Liver (tissue), 9 donors: ENCODE results near the gene CMTM2. TPM values are rescaled to one million over a fixed set of nuclear protein-coding genes. Genes with fewer than 3 reads are reported as not detected.

ENCODE experiments used
- DNase-seq: peaks from one replicate; pipeline ENCODE4 v3.0.0-alpha.2; 2017; ENCODE audit warnings: low spot score
- H3K27ac ChIP-seq, 2 donors: one replicate each; pipeline ENCODE4 v1.7.0; 2013; ENCODE audit warnings: inconsistent platforms in 2 of 2, low read length in 2 of 2, control low read depth in 1 of 2, low read depth in 1 of 2, mild to moderate bottlenecking in 1 of 2
- H3K27me3 ChIP-seq, 4 donors: one replicate each; pipeline versions ENCODE4 v1.6.1 to v1.7.0; 2013; ENCODE audit warnings: low read length in 3 of 4, inconsistent platforms in 1 of 4, mild to moderate bottlenecking in 1 of 4, moderate library complexity in 1 of 4; ENCODE audit not compliant: control insufficient read depth in 4 of 4, insufficient read depth in 4 of 4
- H3K36me3 ChIP-seq, 4 donors: one replicate each; pipeline versions ENCODE4 v1.6.1 to v1.7.0; 2013; ENCODE audit warnings: low read length in 3 of 4, mild to moderate bottlenecking in 3 of 4, low read depth in 1 of 4, moderate library complexity in 1 of 4; ENCODE audit not compliant: control insufficient read depth in 4 of 4, insufficient read depth in 3 of 4
- H3K4me1 ChIP-seq, 4 donors: one replicate each; pipeline versions ENCODE4 v1.6.1 to v1.7.0; 2013; ENCODE audit warnings: low read length in 3 of 4, mild to moderate bottlenecking in 3 of 4, moderate library complexity in 1 of 4; ENCODE audit not compliant: control insufficient read depth in 4 of 4, insufficient read depth in 4 of 4
- H3K4me3 ChIP-seq, 3 donors: one replicate each; pipeline versions ENCODE4 v1.6.1 to v1.7.0; 2013; ENCODE audit warnings: low read length in 3 of 3, control low read depth in 1 of 3, low read depth in 1 of 3, mild to moderate bottlenecking in 1 of 3
- H3K9ac ChIP-seq, 2 donors: one replicate each; pipeline ENCODE4 v1.7.0; 2013; ENCODE audit warnings: low read length in 2 of 2, mild to moderate bottlenecking in 2 of 2, moderate library complexity in 2 of 2, control low read depth in 1 of 2, low read depth in 1 of 2
- H3K9me3 ChIP-seq, 4 donors: one replicate each; pipeline versions ENCODE4 v1.6.1 to v1.7.0; 2013; ENCODE audit warnings: low read length in 3 of 4; ENCODE audit not compliant: control insufficient read depth in 4 of 4
- EGR1 ChIP-seq, 2 donors: IDR thresholded peaks; 2 replicates each; pipeline ENCODE4 v1.6.1; 2016 to 2018; ENCODE audit warnings: antibody characterized with exemption in 2 of 2, low read depth in 2 of 2
- FOXA1 ChIP-seq: IDR thresholded peaks from 2 replicates; pipeline ENCODE4 v1.6.1; 2016; ENCODE audit warnings: antibody characterized with exemption
- FOXA2 ChIP-seq: IDR thresholded peaks from 2 replicates; pipeline ENCODE4 v1.6.1; 2016; ENCODE audit warnings: antibody characterized with exemption
- GABPA ChIP-seq, 2 donors: IDR thresholded peaks in 1 of 2; conservative IDR thresholded peaks in 1 of 2; 2 replicates each; pipeline ENCODE4 v1.6.1; 2016; ENCODE audit warnings: antibody characterized with exemption in 2 of 2, mild to moderate bottlenecking in 1 of 2, moderate library complexity in 1 of 2
- HNF4A ChIP-seq, 2 donors: conservative IDR thresholded peaks; 2 replicates each; pipeline ENCODE4 v1.6.1; 2016; ENCODE audit warnings: antibody characterized with exemption in 2 of 2, mild to moderate bottlenecking in 2 of 2
- HNF4G ChIP-seq: IDR thresholded peaks from 2 replicates; pipeline ENCODE4 v1.6.1; 2016; ENCODE audit warnings: antibody characterized with exemption
- JUND ChIP-seq, 2 donors: IDR thresholded peaks; 2 replicates each; pipeline ENCODE4 v1.6.1; 2016; ENCODE audit warnings: antibody characterized with exemption in 2 of 2
- MAX ChIP-seq: IDR thresholded peaks from 2 replicates; pipeline ENCODE4 v1.6.1; 2016; ENCODE audit warnings: antibody characterized with exemption
- NR2F2 ChIP-seq: IDR thresholded peaks from 2 replicates; pipeline ENCODE4 v1.6.1; 2016; ENCODE audit warnings: antibody characterized with exemption
- RAD21 ChIP-seq, 2 donors: IDR thresholded peaks; 2 replicates each; pipeline ENCODE4 v1.6.1; 2016; ENCODE audit warnings: antibody characterized with exemption in 2 of 2, mild to moderate bottlenecking in 2 of 2
- REST ChIP-seq: IDR thresholded peaks from 2 replicates; pipeline ENCODE4 v1.6.1; 2016; ENCODE audit warnings: antibody characterized with exemption, mild to moderate bottlenecking
- RXRA ChIP-seq, 2 donors: IDR thresholded peaks; 2 replicates each; pipeline ENCODE4 v1.6.1; 2017 to 2018; ENCODE audit warnings: antibody characterized with exemption in 2 of 2, mild to moderate bottlenecking in 1 of 2
- SP1 ChIP-seq: IDR thresholded peaks from 2 replicates; pipeline ENCODE4 v1.6.1; 2018; ENCODE audit warnings: antibody characterized with exemption, mild to moderate bottlenecking
- TAF1 ChIP-seq: conservative IDR thresholded peaks from 2 replicates; pipeline ENCODE4 v1.6.1; 2016; ENCODE audit warnings: antibody characterized with exemption, mild to moderate bottlenecking
- YY1 ChIP-seq: IDR thresholded peaks from 2 replicates; pipeline ENCODE4 v1.6.1; 2016; ENCODE audit warnings: antibody characterized with exemption, mild to moderate bottlenecking
- WGBS: extraction: QIAGEN DNeasy Blood & Tissue Kit; methylation state at CpG from one replicate; pipeline ENCODE4 v1.1.7; 2013; 5-methylcytosine and 5-hydroxymethylcytosine counted together
- polyA plus RNA-seq, 2 donors: library from polyadenylated mRNA; stranded (reverse) in 1 of 2; unstranded in 1 of 2; fragments of 200-250 nt in 1 of 2; fragments of >200 nt in 1 of 2; fragmentation: Nextera tagmentation in 1 of 2; extraction: Ambion mirVana in 1 of 2; gene quantifications; one replicate each; pipeline versions ENCODE4 v1.2.1 to v1.2.3, GENCODE V29; 2013 to 2015
- total RNA-seq, 2 donors: library from RNA; depleted of rRNA; stranded (reverse); fragments of >200 nt; gene quantifications; one replicate each; pipeline ENCODE4 v1.2.3, GENCODE V29; 2014
- TF ChIP-seq, protein P1 (sequence below): fragments of 150-350 bp; IDR thresholded peaks from 2 replicates; pipeline ENCODE4 v1.5.1; 2017; ENCODE audit warnings: improper control_type of control experiment, low read depth, low read length; ENCODE audit not compliant: missing input control
- TF ChIP-seq, protein P2 (sequence below): IDR thresholded peaks from 2 replicates; pipeline ENCODE4 v1.6.1; 2016; ENCODE audit warnings: antibody characterized with exemption
- donor health status: healthy.
- donor health status: healthy.
- donor health status: healthy.
- donor health status: healthy.
- donor health status: healthy.

The CMTM2 gene
- total and polyA plus RNA-seq, 4 donors: 0.50 to 1.1 (median 0.62) TPM

DNA sequence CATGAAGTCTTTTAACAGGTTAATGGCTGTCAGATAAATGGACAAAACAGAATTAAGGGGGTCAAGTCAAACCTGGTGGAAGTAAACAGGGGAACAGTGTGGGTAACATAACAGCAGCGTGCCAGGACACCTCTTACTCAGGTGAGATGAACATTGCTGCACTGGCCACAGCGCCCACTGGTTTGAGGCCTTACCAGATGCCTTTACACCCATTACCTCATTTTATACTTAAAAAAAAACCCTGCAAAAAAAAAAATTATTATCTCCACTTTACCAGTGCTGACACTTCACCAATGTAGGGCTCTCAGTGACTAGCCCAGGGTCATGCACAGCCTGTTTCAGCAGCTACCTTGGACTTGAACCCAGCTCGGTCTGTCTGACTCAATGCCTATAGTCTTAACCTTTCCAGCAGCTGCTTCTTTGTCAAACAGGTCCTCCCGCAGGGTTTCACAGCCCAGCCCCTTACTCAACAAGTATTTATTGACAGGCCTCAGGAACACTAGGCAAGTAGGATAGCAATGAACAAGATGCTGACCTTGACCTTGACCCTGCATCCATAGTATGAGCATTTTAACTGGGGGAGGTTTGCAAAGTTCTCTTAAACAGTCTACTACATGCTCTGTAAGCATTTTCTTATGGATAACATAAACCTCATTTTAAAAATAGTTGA is 55.4 kb downstream of the CMTM2 start:
- H3K27ac ChIP-seq: no peak overlapping the region
- no peaks in the 10 kb centered on the region for H3K9me3 ChIP-seq
- no peak overlapping the region for H3K9ac ChIP-seq
- 96% methylated on average over 4 of the region's 4 CpGs for WGBS
- TF ChIP-seq RXRA (IDR thresholded peaks at IDR 0.05): no peak
- TF ChIP-seq NR2F2: no peak
- TF ChIP-seq REST: no peak
- TF ChIP-seq JUND (IDR thresholded peaks at IDR 0.05): no peak
- TF ChIP-seq HNF4A (conservative IDR thresholded peaks at IDR 0.05): no peak
- no peak for TF ChIP-seq GABPA (IDR thresholded peaks at IDR 0.05 in 1 of 2, conservative IDR thresholded peaks at IDR 0.05 in 1 of 2)
- TF ChIP-seq TAF1: no peak
- no peak for TF ChIP-seq YY1
- TF ChIP-seq, protein P1, sequence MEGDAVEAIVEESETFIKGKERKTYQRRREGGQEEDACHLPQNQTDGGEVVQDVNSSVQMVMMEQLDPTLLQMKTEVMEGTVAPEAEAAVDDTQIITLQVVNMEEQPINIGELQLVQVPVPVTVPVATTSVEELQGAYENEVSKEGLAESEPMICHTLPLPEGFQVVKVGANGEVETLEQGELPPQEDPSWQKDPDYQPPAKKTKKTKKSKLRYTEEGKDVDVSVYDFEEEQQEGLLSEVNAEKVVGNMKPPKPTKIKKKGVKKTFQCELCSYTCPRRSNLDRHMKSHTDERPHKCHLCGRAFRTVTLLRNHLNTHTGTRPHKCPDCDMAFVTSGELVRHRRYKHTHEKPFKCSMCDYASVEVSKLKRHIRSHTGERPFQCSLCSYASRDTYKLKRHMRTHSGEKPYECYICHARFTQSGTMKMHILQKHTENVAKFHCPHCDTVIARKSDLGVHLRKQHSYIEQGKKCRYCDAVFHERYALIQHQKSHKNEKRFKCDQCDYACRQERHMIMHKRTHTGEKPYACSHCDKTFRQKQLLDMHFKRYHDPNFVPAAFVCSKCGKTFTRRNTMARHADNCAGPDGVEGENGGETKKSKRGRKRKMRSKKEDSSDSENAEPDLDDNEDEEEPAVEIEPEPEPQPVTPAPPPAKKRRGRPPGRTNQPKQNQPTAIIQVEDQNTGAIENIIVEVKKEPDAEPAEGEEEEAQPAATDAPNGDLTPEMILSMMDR: no peak
- TF ChIP-seq MAX: no peak
- no peak overlapping the region for H3K4me3 ChIP-seq
- DNase-seq: no peak
- H3K27me3 ChIP-seq: no peaks in the 10 kb centered on the region
- no peaks in the 10 kb centered on the region for H3K36me3 ChIP-seq
- H3K4me1 ChIP-seq: no peaks in the 10 kb centered on the region

- Histone ChIP-seq H3K4me1 (no peaks in the 10 kb centered on the region), H3K9me3 (no peaks in the 10 kb centered on the region), H3K27me3 (no peaks in the 10 kb centered on the region), H3K4me3 (no peak overlapping the region), H3K36me3 (no peaks in the 10 kb centered on the region), H3K9ac (no peak overlapping the region), H3K27ac (no peak overlapping the region)
- 91% methylated on average over 6 of the region's 6 CpGs for WGBS
- no peak for DNase-seq
- TF ChIP-seq JUND (IDR thresholded peaks at IDR 0.05) (no peak), TAF1 (no peak), MAX (no peak), RAD21 (IDR thresholded peaks at IDR 0.05) (no peak), GABPA (IDR thresholded peaks at IDR 0.05 in 1 of 2, conservative IDR thresholded peaks at IDR 0.05 in 1 of 2) (no peak), HNF4G (no peak), HNF4A (conservative IDR thresholded peaks at IDR 0.05) (no peak), FOXA1 (no peak), RXRA (IDR thresholded peaks at IDR 0.05) (no peak), SP1 (no peak), FOXA2 (no peak), EGR1 (IDR thresholded peaks at IDR 0.05; ENCODE audit: low read depth in 2 of 2) (no peak), NR2F2 (no peak)
- TF ChIP-seq, protein P1: no peak
- TF ChIP-seq, protein P2, sequence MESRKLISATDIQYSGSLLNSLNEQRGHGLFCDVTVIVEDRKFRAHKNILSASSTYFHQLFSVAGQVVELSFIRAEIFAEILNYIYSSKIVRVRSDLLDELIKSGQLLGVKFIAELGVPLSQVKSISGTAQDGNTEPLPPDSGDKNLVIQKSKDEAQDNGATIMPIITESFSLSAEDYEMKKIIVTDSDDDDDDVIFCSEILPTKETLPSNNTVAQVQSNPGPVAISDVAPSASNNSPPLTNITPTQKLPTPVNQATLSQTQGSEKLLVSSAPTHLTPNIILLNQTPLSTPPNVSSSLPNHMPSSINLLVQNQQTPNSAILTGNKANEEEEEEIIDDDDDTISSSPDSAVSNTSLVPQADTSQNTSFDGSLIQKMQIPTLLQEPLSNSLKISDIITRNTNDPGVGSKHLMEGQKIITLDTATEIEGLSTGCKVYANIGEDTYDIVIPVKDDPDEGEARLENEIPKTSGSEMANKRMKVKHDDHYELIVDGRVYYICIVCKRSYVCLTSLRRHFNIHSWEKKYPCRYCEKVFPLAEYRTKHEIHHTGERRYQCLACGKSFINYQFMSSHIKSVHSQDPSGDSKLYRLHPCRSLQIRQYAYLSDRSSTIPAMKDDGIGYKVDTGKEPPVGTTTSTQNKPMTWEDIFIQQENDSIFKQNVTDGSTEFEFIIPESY: no peak
These were observed 56.1 kb downstream of the CMTM2 start for GRCh38 chr16:66635406-66635805.
